SK-N-SH treated with all-trans-retinoic acid at 6 μM for 48 hours (cell line): ENCODE data around the gene TP53BP2.
A peak's percentile ranks its signal among the peaks of the same experiment; 100 is the strongest.

Experiments used
- ATAC-seq: fragments of 200-7000 bp; cut with Tn5 transposase; 3 replicates; pipeline ENCODE4 v1.9.1; 2020; ENCODE audit warnings: mild to moderate bottlenecking, moderate library complexity
- ARNTL ChIP-seq: fragments of 450-650 bp; formaldehyde crosslinking; IDR thresholded peaks from 2 replicates; pipeline ENCODE4 v1.5.0; 2020; ENCODE audit warnings: low read depth, mild to moderate bottlenecking, moderate library complexity, borderline replicate concordance
- BACH2 ChIP-seq: fragments of 250-450 bp; sonication (Bioruptor Pico); IDR thresholded peaks from 2 replicates; pipeline ENCODE4 v1.9.0; 2021; ENCODE audit warnings: mild to moderate bottlenecking, borderline replicate concordance
- CSDC2 ChIP-seq: fragments of 250-450 bp; sonication (Bioruptor Pico); IDR thresholded peaks from 2 replicates; pipeline ENCODE4 v1.5.0; 2020; ENCODE audit warnings: mild to moderate bottlenecking, moderate library complexity
- ESRRG ChIP-seq: fragments of 250-450 bp; sonication (Bioruptor Pico); IDR thresholded peaks from 2 replicates; pipeline ENCODE4 v1.6.1; 2021; ENCODE audit warnings: mild to moderate bottlenecking
- GLIS3 ChIP-seq: fragments of 250-450 bp; sonication (Bioruptor Pico); IDR thresholded peaks from 2 replicates; pipeline ENCODE4 v1.5.0; 2020; ENCODE audit warnings: mild to moderate bottlenecking, moderate library complexity
- ISL1 ChIP-seq: fragments of 250-450 bp; sonication (Bioruptor Pico); IDR thresholded peaks from 2 replicates; pipeline ENCODE4 v2.1.2; 2022; ENCODE audit warnings: mild to moderate bottlenecking, moderate library complexity
- PPARA ChIP-seq: fragments of 250-450 bp; sonication (Bioruptor Pico); IDR thresholded peaks from 2 replicates; pipeline ENCODE4 v1.5.0; 2020; ENCODE audit warnings: mild to moderate bottlenecking, borderline replicate concordance
- RARB ChIP-seq: fragments of 250-450 bp; sonication (Bioruptor Pico); IDR thresholded peaks from 2 replicates; pipeline ENCODE4 v1.8.0; 2021; ENCODE audit warnings: mild to moderate bottlenecking, moderate library complexity
- SNAI2 ChIP-seq: fragments of 250-450 bp; sonication (Bioruptor Pico); IDR thresholded peaks from 2 replicates; pipeline ENCODE4 v1.5.0; 2020; ENCODE audit warnings: mild to moderate bottlenecking, moderate library complexity
- TCF4 ChIP-seq: fragments of 250-450 bp; sonication (Bioruptor Pico); IDR thresholded peaks from 2 replicates; pipeline ENCODE4 v1.8.0; 2021; ENCODE audit warnings: mild to moderate bottlenecking, moderate library complexity, borderline replicate concordance
- TOX ChIP-seq: fragments of 250-450 bp; sonication (Bioruptor Pico); IDR thresholded peaks from 2 replicates; pipeline ENCODE4 v1.8.0; 2021; ENCODE audit warnings: mild to moderate bottlenecking, moderate library complexity, borderline replicate concordance
- ZC3H10 ChIP-seq: fragments of 250-450 bp; sonication (Bioruptor Pico); IDR thresholded peaks from 2 replicates; pipeline ENCODE4 v1.5.1; 2021; ENCODE audit warnings: mild to moderate bottlenecking, moderate library complexity
- ZFP3 ChIP-seq: fragments of 250-450 bp; sonication (Bioruptor Pico); IDR thresholded peaks from 2 replicates; pipeline ENCODE4 v1.5.0; 2020; ENCODE audit warnings: mild to moderate bottlenecking, moderate library complexity
- ZFP30 ChIP-seq: fragments of 450-650 bp; formaldehyde crosslinking; IDR thresholded peaks from 2 replicates; pipeline ENCODE4 v1.5.0; 2022; ENCODE audit warnings: mild to moderate bottlenecking, moderate library complexity
- ZNF565 ChIP-seq: fragments of 450-650 bp; formaldehyde crosslinking; conservative IDR thresholded peaks from 2 replicates; pipeline ENCODE4 v1.5.0; 2020; ENCODE audit warnings: low read depth, mild to moderate bottlenecking, moderate library complexity
- ZNF70 ChIP-seq: fragments of 450-650 bp; formaldehyde crosslinking; IDR thresholded peaks from 2 replicates; pipeline ENCODE4 v1.5.0; 2020; ENCODE audit warnings: mild to moderate bottlenecking, moderate library complexity
- ZNF8 ChIP-seq: fragments of 450-650 bp; formaldehyde crosslinking; IDR thresholded peaks from 2 replicates; pipeline ENCODE4 v1.5.0; 2020; ENCODE audit warnings: mild to moderate bottlenecking, moderate library complexity
- TF ChIP-seq, protein P1 (sequence below): fragments of 250-450 bp; sonication (Bioruptor Pico); IDR thresholded peaks from 2 replicates; pipeline ENCODE4 v1.5.1; 2021; ENCODE audit warnings: mild to moderate bottlenecking, moderate library complexity
- TF ChIP-seq, protein P2 (sequence below): fragments of 250-450 bp; sonication (Bioruptor Pico); IDR thresholded peaks from 2 replicates; pipeline ENCODE4 v1.8.0; 2020; ENCODE audit warnings: mild to moderate bottlenecking, moderate library complexity, borderline replicate concordance
- TF ChIP-seq, protein P3 (sequence below): fragments of 250-450 bp; sonication (Bioruptor Pico); IDR thresholded peaks from 2 replicates; pipeline ENCODE4 v1.8.0; 2021; ENCODE audit warnings: low read depth, mild to moderate bottlenecking, moderate library complexity, borderline replicate concordance
- TF ChIP-seq, protein P4 (sequence below): fragments of 250-450 bp; sonication (Bioruptor Pico); IDR thresholded peaks from 2 replicates; pipeline ENCODE4 v1.5.0; 2020; ENCODE audit warnings: mild to moderate bottlenecking, moderate library complexity

Gene TP53BP2

DNA sequence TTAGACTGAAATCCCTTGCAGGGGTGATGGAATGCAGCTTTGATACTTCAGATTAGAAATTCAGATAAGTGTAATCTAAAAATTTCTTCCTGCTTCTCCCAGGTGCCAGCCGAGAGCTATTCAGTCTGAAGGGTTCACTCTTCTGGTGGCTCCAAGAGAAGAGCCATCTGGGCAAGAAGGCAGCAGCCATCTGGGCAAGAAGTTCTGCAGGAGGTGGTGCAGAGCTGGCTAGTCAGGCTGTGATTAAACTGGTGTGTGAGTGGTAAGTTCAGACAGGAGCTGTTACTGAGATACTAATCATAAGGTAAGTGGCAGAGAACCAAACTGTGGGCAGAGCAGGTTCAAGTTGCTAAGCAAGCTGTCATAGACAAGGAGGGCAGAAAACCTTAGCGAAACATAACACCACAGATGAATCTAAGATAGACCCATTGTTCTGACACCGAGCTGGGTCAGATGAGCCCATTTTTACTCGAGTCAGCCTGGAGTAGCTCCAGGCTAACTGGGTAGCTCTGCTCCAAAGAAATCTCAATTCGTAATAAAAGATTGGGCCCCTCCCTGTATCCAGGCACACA, 14.4 kb upstream of the TP53BP2 start:
- TF ChIP-seq, protein P1, sequence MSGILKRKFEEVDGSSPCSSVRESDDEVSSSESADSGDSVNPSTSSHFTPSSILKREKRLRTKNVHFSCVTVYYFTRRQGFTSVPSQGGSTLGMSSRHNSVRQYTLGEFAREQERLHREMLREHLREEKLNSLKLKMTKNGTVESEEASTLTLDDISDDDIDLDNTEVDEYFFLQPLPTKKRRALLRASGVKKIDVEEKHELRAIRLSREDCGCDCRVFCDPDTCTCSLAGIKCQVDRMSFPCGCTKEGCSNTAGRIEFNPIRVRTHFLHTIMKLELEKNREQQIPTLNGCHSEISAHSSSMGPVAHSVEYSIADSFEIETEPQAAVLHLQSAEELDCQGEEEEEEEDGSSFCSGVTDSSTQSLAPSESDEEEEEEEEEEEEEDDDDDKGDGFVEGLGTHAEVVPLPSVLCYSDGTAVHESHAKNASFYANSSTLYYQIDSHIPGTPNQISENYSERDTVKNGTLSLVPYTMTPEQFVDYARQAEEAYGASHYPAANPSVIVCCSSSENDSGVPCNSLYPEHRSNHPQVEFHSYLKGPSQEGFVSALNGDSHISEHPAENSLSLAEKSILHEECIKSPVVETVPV (CRISPR knock-in tag) = no peak
- no peak for TF ChIP-seq TCF4 (CRISPR knock-in tag)
- TF ChIP-seq ZNF8 (CRISPR knock-in tag) = no peak
- TF ChIP-seq ISL1 = no peak
- no peak for TF ChIP-seq CSDC2 (CRISPR knock-in tag)
- TF ChIP-seq ZFP3 (CRISPR knock-in tag) = no peak
- no peak for TF ChIP-seq BACH2 (CRISPR knock-in tag)
- TF ChIP-seq PPARA (CRISPR knock-in tag) = no peak
- peak; percentile 52 for ATAC-seq

DNA sequence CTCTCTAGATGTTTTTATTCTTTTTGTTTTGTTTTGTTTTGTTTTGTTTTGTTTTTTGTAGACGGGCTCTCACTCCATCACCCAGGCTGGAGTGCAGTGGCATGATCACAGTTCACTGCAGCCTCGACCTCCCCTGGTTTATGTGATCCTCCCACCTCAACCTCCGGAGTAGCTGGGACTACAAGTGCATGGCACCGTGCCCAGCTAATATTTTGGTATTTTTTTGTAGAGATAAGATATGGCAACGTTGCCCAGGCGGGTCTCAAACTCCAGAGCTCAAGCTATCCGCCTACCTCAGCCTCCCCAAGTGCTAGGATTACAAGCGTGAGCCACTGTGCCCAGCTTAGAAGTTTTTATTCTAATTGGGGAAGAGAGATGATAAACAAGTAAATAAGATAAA, 13.3 kb upstream of the TP53BP2 start:
- TF ChIP-seq TOX = no peak
- TF ChIP-seq, protein P2, sequence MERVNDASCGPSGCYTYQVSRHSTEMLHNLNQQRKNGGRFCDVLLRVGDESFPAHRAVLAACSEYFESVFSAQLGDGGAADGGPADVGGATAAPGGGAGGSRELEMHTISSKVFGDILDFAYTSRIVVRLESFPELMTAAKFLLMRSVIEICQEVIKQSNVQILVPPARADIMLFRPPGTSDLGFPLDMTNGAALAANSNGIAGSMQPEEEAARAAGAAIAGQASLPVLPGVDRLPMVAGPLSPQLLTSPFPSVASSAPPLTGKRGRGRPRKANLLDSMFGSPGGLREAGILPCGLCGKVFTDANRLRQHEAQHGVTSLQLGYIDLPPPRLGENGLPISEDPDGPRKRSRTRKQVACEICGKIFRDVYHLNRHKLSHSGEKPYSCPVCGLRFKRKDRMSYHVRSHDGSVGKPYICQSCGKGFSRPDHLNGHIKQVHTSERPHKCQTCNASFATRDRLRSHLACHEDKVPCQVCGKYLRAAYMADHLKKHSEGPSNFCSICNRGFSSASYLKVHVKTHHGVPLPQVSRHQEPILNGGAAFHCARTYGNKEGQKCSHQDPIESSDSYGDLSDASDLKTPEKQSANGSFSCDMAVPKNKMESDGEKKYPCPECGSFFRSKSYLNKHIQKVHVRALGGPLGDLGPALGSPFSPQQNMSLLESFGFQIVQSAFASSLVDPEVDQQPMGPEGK (CRISPR knock-in tag) = no peak
- TF ChIP-seq CSDC2 (CRISPR knock-in tag) = no peak
- TF ChIP-seq RARB = no peak
- no peak for TF ChIP-seq ARNTL (CRISPR knock-in tag)
- TF ChIP-seq, protein P3, sequence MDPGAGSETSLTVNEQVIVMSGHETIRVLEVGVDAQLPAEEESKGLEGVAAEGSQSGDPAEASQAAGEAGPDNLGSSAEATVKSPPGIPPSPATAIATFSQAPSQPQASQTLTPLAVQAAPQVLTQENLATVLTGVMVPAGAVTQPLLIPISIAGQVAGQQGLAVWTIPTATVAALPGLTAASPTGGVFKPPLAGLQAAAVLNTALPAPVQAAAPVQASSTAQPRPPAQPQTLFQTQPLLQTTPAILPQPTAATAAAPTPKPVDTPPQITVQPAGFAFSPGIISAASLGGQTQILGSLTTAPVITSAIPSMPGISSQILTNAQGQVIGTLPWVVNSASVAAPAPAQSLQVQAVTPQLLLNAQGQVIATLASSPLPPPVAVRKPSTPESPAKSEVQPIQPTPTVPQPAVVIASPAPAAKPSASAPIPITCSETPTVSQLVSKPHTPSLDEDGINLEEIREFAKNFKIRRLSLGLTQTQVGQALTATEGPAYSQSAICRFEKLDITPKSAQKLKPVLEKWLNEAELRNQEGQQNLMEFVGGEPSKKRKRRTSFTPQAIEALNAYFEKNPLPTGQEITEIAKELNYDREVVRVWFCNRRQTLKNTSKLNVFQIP (CRISPR knock-in tag) = no peak
- TF ChIP-seq ZNF565 (CRISPR knock-in tag) = no peak
- TF ChIP-seq ZNF70 = no peak
- no peak for TF ChIP-seq SNAI2 (CRISPR knock-in tag)
- TF ChIP-seq GLIS3 (CRISPR knock-in tag) = no peak
- TF ChIP-seq ESRRG (CRISPR knock-in tag) = no peak
- no peak for TF ChIP-seq TCF4 (CRISPR knock-in tag)
- TF ChIP-seq PPARA (CRISPR knock-in tag) = no peak
- TF ChIP-seq BACH2 (CRISPR knock-in tag) = no peak
- TF ChIP-seq, protein P4, sequence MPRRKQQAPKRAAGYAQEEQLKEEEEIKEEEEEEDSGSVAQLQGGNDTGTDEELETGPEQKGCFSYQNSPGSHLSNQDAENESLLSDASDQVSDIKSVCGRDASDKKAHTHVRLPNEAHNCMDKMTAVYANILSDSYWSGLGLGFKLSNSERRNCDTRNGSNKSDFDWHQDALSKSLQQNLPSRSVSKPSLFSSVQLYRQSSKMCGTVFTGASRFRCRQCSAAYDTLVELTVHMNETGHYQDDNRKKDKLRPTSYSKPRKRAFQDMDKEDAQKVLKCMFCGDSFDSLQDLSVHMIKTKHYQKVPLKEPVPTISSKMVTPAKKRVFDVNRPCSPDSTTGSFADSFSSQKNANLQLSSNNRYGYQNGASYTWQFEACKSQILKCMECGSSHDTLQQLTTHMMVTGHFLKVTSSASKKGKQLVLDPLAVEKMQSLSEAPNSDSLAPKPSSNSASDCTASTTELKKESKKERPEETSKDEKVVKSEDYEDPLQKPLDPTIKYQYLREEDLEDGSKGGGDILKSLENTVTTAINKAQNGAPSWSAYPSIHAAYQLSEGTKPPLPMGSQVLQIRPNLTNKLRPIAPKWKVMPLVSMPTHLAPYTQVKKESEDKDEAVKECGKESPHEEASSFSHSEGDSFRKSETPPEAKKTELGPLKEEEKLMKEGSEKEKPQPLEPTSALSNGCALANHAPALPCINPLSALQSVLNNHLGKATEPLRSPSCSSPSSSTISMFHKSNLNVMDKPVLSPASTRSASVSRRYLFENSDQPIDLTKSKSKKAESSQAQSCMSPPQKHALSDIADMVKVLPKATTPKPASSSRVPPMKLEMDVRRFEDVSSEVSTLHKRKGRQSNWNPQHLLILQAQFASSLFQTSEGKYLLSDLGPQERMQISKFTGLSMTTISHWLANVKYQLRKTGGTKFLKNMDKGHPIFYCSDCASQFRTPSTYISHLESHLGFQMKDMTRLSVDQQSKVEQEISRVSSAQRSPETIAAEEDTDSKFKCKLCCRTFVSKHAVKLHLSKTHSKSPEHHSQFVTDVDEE (CRISPR knock-in tag) = no peak
- TF ChIP-seq, protein P1 (CRISPR knock-in tag) = no peak
- TF ChIP-seq ZFP30 = no peak
- TF ChIP-seq ZC3H10 (CRISPR knock-in tag) = no peak
- TF ChIP-seq, all 23 proteins: peak for 0
- no peak for ATAC-seq

DNA sequence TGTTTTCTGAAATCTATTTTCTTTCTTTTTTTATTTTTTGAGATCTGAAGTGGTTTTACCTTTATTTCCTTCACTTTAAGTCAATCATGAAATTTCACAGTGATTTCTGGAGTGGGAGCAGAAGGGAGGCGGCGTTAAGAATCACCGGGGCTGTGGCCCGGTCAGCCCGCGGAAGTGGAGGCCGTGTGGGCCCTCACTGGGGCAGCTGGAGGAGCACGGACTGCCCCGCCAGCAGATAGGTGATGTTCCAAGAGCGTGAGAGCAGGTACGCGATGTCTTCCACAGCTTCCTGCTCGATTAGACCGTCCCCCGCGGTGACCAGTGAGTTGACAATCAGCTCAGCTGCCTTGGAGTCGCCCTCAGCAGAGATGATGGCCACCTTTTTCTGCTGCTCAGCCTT, 10.6 kb upstream of the TP53BP2 start:
- no peak for ATAC-seq
- TF ChIP-seq ZC3H10 (CRISPR knock-in tag) = no peak
- TF ChIP-seq, protein P2 (CRISPR knock-in tag) = no peak
- TF ChIP-seq, protein P3 (CRISPR knock-in tag) = no peak
- TF ChIP-seq ZNF70 = no peak
- no peak for TF ChIP-seq ZFP3 (CRISPR knock-in tag)
- TF ChIP-seq ISL1 = no peak
- TF ChIP-seq SNAI2 (CRISPR knock-in tag) = no peak
- TF ChIP-seq TCF4 (CRISPR knock-in tag) = no peak
- TF ChIP-seq, protein P1 (CRISPR knock-in tag) = no peak
- no peak for TF ChIP-seq ZNF8 (CRISPR knock-in tag)
- no peak for TF ChIP-seq ARNTL (CRISPR knock-in tag)
